Iris pigment epithelial cell (primary cell): Measurements from ENCODE around the gene CUEDC1.
A peak's percentile ranks its signal among the peaks of the same experiment; 100 is the strongest.

Experiments
- DNase-seq: peaks from one replicate; pipeline ENCODE4 v3.0.0-alpha.2; 2011; ENCODE audit warnings: low read depth

The CUEDC1 gene

GRCh38 chr17:57915544-57915943 lies 39.7 kb downstream of the CUEDC1 start:
- no peak for DNase-seq

DNA sequence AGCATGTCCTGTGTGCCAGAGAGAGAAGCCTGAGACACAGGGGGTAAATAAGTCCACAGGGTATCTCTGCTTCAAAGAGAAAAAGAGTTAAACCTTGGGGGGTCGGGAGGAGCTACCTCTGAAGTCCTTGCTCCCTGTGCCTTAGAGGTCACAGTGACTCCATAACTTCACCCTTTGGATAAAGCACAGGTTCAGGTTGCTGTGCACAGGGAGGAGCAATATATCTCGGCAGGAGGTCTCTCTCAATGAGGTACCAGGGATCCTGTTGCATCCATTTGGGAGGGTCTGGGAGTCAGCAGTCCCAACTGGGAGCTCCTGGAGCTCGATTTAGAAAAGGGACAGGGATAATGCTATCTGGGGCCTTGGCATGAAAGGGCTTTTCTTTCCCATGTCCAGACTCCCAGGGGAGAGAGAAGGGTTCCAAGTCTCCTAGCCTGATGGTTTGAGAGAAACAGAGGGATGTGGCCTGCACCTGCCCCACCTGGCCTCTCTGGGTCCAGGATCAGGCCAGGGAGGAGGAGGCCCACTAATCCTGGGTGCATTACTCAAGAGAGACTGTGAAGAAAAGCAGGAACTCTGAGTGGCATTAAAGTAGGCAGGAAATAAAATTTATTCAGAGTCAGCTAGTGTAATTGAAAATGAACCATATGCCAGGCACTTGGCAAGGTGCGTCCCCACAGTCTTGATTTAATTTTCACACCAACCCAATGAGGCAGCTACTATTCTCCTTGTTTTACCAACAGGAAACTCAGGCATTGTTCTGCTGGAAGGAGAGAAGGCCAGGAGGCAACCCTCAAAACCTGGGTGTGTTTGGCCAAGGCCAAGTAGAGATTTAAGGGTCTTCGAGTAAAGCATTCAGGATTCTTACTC lies 40.7 kb downstream of the CUEDC1 start:
- no peak for DNase-seq

DNA sequence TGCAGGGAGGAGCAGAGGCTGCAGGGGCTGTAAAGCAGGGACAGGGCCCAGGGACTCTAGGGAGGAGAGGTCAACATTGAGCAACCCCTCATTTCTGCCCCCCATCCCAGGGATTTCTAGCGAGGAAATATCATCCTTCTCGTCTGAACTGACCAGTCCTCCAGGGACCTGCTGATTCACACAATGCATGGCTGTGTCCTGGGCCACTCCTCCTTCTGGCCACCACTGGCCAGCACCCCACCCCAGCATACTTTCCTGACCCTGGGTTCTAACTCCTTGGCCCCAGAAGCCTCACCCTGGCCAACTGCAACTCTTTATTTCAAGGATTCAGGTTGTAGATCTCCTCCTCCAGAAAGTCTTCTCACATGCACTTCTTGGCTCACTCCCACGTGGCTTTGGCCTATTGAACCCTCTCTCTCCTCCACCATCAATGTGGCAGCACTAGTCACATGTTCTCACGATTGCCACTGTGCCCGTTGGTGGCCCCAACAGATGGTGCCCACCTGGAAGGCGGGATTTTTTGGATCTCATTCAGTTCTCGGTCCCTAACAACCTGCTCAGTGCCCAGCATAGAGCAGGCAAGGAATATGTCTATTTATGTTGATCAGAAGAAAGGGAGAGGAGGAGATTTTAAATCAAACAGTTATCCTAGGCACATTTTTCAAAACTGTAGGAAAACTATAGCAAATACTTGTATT lies 41.5 kb downstream of the CUEDC1 start:
- no peak for DNase-seq

- DNase-seq, result no peak
Measured at GRCh38 chr17:57911834-57912673, 43.2 kb downstream of the CUEDC1 start.

DNA sequence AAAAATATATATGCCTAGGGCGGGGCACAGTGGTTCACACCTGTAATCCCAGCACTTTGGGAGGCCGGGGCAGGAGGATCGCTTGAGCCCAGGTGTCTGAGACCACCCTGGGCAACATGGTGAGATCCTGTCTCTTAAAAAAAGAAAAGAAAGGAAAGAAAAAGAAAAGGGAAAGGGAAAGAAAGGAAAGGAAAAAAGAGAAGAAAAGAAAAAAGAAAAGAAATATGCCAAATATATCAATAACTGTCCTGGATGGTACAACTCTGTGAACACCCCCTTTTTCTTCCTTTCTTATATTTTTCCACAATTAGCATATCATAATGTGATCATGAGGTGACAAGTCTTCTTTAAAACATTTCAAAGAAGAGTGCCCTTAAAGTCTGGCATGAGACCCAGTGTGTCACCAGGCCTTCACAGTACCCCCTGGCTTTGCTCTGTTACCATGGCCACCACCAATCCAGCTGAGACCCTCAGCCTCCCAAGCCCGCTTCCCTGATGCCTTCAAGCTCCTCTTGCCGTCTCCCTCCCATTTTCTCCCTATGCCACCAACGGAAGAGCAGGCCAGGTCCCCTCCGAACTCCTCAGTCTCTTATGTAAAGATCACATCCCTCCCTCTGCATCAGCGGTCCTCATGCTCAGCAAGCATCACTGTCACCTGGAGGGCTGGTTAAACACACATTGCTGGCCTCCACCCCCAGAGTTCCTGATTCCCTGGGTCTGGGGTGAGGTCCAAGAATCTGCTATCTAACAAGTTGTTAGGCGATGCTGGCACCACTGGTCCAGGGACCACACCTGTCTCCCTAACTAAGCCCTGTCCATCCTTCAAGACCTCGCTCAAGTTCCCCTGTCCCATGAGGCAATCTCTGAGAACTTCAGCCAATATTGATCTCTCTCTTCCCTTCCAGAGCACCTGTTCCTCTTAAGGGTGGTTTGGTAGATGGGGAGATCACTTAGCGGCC lies 44.5 kb downstream of the CUEDC1 start:
- no peak for DNase-seq

DNA sequence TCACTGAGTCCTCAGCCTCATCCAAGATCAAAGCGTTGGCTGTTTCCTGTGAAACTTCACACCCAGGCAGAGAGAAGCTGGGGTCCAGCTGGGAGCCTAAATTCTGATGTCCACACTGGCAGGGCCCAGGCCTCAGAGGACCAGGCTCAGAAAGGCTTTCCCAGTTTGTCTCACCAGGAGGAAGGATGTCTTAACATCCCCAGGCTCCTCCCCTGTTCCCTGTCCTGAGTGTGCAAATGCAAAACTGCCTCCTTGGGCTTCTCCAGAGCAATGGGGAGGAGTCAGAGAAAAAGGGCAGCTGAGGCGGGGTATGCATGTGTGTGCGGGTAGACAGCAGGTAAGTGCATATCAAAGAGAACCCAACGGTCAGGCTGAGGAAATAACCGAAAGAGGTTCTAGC lies 45.7 kb downstream of the CUEDC1 start:
- DNase-seq, result no peak

- DNase-seq, result no peak
Measured at GRCh38 chr17:57908278-57908677, 46.9 kb downstream of the CUEDC1 start.

DNA sequence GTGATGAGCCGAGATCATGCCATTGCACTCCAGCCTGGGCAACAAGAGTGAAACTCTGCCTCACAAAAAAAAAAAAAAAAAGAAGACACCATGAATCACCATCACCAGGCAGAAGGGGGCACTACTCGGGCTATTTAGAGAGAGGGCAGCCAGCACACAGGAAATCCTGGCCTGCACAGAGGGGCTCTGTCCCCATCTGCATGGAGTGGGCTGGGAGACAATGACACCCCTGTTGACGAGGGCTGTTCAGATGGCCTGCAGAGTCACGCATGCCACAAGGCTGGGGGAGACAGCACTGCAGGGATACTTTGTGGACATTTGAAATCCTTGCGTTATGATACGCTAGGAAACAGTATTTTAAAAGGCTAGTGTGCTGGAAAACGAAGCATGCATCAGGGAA lies 48.3 kb downstream of the CUEDC1 start:
- DNase-seq, result no peak

- no peak for DNase-seq
Measured at GRCh38 chr17:57905875-57906455, 49.2 kb downstream of the CUEDC1 start.

GRCh38 chr17:57903961-57904360 lies 51.3 kb downstream of the CUEDC1 start:
- no peak for DNase-seq

DNA sequence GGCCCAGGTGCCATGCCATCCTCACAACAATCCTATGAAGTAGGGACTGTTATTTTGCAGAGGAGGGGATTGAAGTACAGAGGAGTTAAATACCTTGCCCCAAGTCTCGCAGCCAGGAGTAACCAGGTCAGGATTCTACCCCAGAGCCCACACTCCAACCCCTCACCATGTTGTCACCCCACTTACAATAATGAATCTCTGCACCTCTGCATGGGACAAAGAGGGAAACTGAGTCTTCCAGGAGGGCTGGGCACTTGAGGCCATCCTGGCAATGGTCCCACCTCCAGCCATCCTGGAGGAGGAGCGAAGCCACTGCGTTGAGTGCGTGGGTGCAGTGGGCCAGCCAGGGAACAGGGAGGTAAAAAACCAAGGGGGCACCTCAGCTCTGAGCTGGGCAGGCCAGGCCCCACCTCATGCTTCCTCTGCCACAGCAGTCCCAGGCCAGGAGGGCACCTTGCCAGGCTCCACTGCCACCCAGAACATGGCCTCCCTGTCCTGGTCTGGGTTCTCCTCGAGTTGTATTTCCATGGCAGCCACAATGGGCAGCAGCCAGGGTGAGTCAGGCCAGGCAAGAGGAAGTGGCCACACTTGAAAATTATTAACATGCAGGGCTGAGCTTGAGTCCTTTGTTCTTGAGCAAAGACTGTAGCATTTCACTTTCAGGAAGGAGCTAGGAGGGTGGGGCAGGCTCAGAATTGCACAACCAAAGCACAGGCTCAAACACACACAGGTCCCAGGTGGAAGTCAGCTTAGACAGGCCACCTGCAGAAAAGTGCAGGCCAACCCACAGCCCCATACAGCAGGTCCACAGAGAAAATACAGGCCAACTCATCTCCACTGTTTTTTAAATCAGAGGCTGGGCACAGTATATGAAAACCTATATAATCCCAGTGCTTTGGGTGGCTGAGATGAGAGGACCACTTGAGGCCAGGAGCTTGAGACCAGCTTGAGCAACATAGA lies 52.1 kb downstream of the CUEDC1 start:
- peak; percentile 88 for DNase-seq

DNA sequence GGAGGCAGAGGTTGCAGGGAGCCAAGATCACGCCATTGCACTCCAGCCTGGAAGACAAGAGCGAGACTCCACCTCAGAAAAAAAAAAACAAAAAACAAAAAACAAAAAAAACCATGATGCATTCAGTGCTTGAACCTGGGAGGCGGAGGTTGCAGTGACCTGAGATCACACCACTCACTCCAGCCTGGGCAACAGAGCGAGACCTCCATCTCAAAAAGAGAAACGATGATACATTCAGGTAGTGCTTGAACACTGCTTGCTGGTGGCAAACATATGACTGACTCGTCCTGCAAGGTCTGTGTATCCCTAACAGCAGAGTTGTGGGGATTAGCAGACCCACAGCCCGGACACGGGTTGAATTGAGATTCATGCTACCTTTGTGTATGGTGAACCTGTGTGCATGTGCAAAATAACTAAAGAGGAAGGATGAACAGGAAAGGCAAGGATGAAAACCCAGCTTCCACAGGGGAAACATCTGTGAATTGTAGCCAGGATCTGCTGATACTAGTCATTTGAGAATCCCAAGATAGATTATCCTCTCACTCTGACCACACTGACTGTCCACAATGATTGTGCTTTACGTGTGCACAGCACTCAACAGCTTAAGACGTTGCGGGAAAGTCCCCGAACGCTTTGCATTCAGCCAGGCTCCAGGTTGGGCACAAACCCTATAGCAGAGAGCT lies 53.0 kb downstream of the CUEDC1 start:
- no peak for DNase-seq

- DNase-seq, result no peak
Measured at GRCh38 chr17:57900991-57901743, 54.0 kb downstream of the CUEDC1 start.

DNA sequence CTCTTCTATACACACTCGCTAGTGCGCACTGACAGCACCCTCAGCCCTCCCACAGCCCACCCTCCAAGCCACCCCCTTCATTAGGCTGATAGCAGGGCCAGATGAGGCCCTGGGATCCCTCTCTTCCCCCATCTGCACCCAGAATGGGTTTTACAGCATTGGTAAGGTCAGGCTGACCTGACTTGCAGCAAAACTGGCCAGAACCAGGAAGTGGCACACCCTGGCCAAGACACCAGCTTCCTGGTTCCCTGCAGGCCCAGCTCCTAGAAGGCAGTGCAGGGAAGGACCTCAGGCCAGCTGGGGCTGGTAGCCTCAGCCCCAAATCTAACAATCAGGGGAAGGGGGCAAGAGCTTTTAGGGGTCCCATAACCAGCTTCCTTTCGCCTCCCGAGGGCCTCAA lies 55.4 kb downstream of the CUEDC1 start:
- DNase-seq, result no peak

DNA sequence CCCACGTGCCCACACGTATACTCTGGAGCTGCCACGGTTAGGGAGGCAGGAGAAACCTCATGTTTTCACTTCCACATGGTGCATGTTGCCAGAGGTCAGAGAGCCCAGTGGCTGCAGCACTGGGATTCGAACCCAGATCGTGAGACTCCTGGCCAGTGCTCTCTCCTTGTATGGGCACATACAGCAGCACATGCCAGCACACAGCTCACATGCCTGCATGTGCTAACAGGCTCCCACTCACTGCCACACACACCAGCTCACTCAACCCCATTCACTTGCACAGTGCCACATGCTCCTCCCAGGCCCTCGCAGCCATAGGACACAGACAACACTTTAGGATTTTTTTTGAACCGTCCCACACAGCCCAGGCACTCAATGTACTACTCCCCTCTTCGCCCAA lies 55.8 kb downstream of the CUEDC1 start:
- DNase-seq, result no peak

- DNase-seq, result peak; percentile 59
Measured at GRCh38 chr17:57898487-57899311, 56.5 kb downstream of the CUEDC1 start.

- no peak for DNase-seq
Measured at GRCh38 chr17:57895382-57896060, 59.7 kb downstream of the CUEDC1 start.
